H1 (cell line): ENCODE measurements around the gene SHISA9.

Source experiments
- CEBPB ChIP-seq: IDR thresholded peaks from 2 replicates; pipeline ENCODE4 v1.6.1; 2012; ENCODE audit warnings: low read depth, low read length
- CREB1 ChIP-seq: IDR thresholded peaks from 2 replicates; pipeline ENCODE4 v1.6.1; 2012; ENCODE audit warnings: inconsistent platforms
- CTCF ChIP-seq, 3 experiments: IDR thresholded peaks; 1 replicate in 2 of 3; 2 replicates in 1 of 3; pipeline versions ENCODE4 v1.5.1 to v1.6.1; 2011; ENCODE audit warnings: low read length in 3 of 3, mild to moderate bottlenecking in 3 of 3, inconsistent platforms in 2 of 3, low read depth in 1 of 3, moderate library complexity in 1 of 3; ENCODE audit not compliant: insufficient read depth in 1 of 3; ENCODE audit errors: control extremely low read depth in 1 of 3
- EP300 ChIP-seq, 2 experiments: IDR thresholded peaks; 1 replicate in 1 of 2; 2 replicates in 1 of 2; pipeline ENCODE4 v1.6.1; 2011 to 2012; ENCODE audit warnings: low read depth in 2 of 2, low read length in 2 of 2, mild to moderate bottlenecking in 2 of 2, borderline replicate concordance in 1 of 2, inconsistent platforms in 1 of 2, moderate library complexity in 1 of 2
- EZH2 ChIP-seq: fragments of 200-600 bp; sonication (generic); IDR thresholded peaks from 2 replicates; pipeline ENCODE4 v1.7.1; 2012; ENCODE audit warnings: low read depth, mild to moderate bottlenecking, moderate library complexity, low read length, inconsistent platforms; ENCODE audit not compliant: severe bottlenecking
- MAFK ChIP-seq: IDR thresholded peaks from 2 replicates; pipeline ENCODE4 v1.6.1; 2012; ENCODE audit warnings: low read depth, mild to moderate bottlenecking, improper control_type of control experiment, low read length
- NRF1 ChIP-seq: IDR thresholded peaks from 2 replicates; pipeline ENCODE4 v1.6.1; 2011; ENCODE audit warnings: mild to moderate bottlenecking, low read depth, low read length, improper control_type of control experiment
- POLR2A ChIP-seq, 2 experiments: IDR thresholded peaks; 1 replicate in 1 of 2; 2 replicates in 1 of 2; pipeline ENCODE4 v1.6.1; 2011; ENCODE audit warnings: low read depth in 2 of 2, low read length in 2 of 2, mild to moderate bottlenecking in 2 of 2; ENCODE audit errors: control extremely low read depth in 1 of 2
- SRF ChIP-seq: IDR thresholded peaks from 2 replicates; pipeline ENCODE4 v1.6.1; 2011; ENCODE audit warnings: mild to moderate bottlenecking, low read depth, low read length, moderate library complexity
- ZNF274 ChIP-seq: IDR thresholded peaks from 2 replicates; pipeline ENCODE4 v1.7.0; 2012; ENCODE audit warnings: low read length, borderline replicate concordance; ENCODE audit errors: extremely low read depth
- TF ChIP-seq, protein P1 (sequence below): IDR thresholded peaks from 2 replicates; pipeline ENCODE4 v1.6.1; 2012; ENCODE audit warnings: inconsistent platforms

GRCh38 chr16:12885742-12886141, 15.7 kb upstream of the SHISA9 start:
- TF ChIP-seq EP300 (IDR thresholded peaks at IDR 0.05; ENCODE audit: borderline replicate concordance in 1 of 2, low read depth in 2 of 2, low read length in 2 of 2) (no peak), NRF1 (no peak), CTCF (IDR thresholded peaks at IDR 0.05; ENCODE audit: control extremely low read depth in 1 of 3, insufficient read depth in 1 of 3, low read depth in 1 of 3, low read length in 3 of 3) (no peak), POLR2A (IDR thresholded peaks at IDR 0.05; ENCODE audit: control extremely low read depth in 1 of 2, low read depth in 2 of 2, low read length in 2 of 2) (no peak), MAFK (no peak), EZH2 (no peak), SRF (no peak), CREB1 (no peak), ZNF274 (no peak), CEBPB (no peak)
- TF ChIP-seq, protein P1, sequence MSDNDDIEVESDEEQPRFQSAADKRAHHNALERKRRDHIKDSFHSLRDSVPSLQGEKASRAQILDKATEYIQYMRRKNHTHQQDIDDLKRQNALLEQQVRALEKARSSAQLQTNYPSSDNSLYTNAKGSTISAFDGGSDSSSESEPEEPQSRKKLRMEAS: no peak
